Measurements from ENCODE around the gene BTBD7. TPM values are rescaled to one million over a fixed set of nuclear protein-coding genes. Genes with fewer than 3 reads are reported as not detected.

Gene BTBD7
- total RNA-seq, 1 donor from 2014 or later = 43.5 TPM

- DNase-seq (ENCODE audit: low spot score) = no peak
- Mint-ChIP-seq H3K4me1 (ENCODE audit: low read depth) (peaks cover 17% of the 10 kb centered on the region), H3K4me3 (ENCODE audit: unreplicated experiment) (no peak overlapping the region), H3K27ac (ENCODE audit: unreplicated experiment) (no peak overlapping the region), H3K9me3 (ENCODE audit: low read depth) (no peaks in the 10 kb centered on the region), H3K36me3 (ENCODE audit: low read depth) (peaks cover 4% of the 10 kb centered on the region), H3K27me3 (ENCODE audit: low read depth) (no peaks in the 10 kb centered on the region)
- TF ChIP-seq, protein P1, sequence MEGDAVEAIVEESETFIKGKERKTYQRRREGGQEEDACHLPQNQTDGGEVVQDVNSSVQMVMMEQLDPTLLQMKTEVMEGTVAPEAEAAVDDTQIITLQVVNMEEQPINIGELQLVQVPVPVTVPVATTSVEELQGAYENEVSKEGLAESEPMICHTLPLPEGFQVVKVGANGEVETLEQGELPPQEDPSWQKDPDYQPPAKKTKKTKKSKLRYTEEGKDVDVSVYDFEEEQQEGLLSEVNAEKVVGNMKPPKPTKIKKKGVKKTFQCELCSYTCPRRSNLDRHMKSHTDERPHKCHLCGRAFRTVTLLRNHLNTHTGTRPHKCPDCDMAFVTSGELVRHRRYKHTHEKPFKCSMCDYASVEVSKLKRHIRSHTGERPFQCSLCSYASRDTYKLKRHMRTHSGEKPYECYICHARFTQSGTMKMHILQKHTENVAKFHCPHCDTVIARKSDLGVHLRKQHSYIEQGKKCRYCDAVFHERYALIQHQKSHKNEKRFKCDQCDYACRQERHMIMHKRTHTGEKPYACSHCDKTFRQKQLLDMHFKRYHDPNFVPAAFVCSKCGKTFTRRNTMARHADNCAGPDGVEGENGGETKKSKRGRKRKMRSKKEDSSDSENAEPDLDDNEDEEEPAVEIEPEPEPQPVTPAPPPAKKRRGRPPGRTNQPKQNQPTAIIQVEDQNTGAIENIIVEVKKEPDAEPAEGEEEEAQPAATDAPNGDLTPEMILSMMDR (IDR thresholded peaks at IDR 0.05) = no peak
These were observed 58.6 kb downstream of the BTBD7 start for GRCh38 chr14:93274055-93274806.

DNA sequence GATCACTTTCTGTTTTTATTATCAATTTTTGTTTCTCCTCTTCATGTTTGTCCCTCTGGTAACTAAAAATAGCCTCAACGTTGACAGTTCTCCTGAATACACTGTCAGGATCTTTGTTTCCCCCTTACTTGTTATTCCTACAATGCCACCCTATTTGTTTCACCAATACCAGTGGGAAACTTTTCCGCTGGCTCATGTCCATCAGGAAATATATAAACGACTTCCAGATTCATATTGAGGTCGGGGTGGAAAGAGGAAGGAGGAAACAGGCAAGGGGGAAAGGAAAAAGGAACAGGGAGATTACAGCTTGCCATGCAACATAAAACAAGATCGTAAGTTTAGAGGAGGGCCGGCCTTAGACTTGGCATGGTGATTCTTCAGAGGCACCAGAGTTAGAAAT, 61.7 kb downstream of the BTBD7 start:
- no peak overlapping the region for H3K4me3 Mint-ChIP-seq (ENCODE audit: unreplicated experiment)
- H3K27me3 Mint-ChIP-seq (ENCODE audit: low read depth) = no peaks in the 10 kb centered on the region

DNA sequence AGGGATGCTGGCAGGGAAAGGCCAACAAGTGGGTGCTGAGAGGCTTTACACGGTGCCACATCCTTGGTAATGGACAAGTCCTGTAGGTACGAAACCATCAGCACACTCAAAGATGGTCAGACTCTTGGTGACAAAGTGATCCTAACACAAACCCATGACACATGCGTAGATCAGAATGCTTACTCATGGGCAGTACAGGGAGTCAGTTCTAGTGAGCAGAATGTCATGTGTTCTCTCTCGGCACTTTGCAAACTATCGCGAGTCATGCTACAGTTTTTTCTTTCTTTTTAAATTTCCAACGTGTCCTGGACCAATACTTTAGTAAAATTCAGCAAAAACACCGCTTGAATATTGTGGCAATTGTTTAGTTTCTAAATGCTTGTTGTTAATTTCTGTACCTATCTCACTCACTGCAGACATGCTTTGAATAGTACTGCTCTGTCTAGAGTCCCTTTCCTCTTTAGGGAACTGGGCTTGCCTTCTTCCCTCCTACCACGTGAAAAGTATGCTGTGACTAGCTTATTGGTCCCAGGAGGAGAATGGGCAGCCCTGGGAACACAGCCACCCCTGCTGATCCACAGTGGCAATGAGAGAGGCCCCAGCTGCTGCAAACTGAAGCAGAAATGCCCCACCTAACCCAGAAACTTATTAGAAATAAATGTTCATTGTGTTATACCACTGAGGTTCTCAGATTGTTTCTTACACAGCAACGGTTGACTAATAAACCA, 63.3 kb downstream of the BTBD7 start:
- no peak overlapping the region for H3K4me3 Mint-ChIP-seq (ENCODE audit: unreplicated experiment)
- H3K36me3 Mint-ChIP-seq (ENCODE audit: low read depth) = peaks cover 3% of the 10 kb centered on the region
- peaks cover 15% of the 10 kb centered on the region for H3K4me1 Mint-ChIP-seq (ENCODE audit: low read depth)
- no peak for DNase-seq (ENCODE audit: low spot score)
- TF ChIP-seq, protein P1 (IDR thresholded peaks at IDR 0.05) = no peak
- no peaks in the 10 kb centered on the region for H3K27me3 Mint-ChIP-seq (ENCODE audit: low read depth)
- peak overlapping the region; percentile 78 for H3K27ac Mint-ChIP-seq (ENCODE audit: unreplicated experiment)
- no peaks in the 10 kb centered on the region for H3K9me3 Mint-ChIP-seq (ENCODE audit: low read depth)

More for the DNA sequence above, 61.7 kb downstream of the BTBD7 start:
- Mint-ChIP-seq H3K36me3 (ENCODE audit: low read depth) (peaks cover 3% of the 10 kb centered on the region), H3K4me1 (ENCODE audit: low read depth) (peaks cover 15% of the 10 kb centered on the region), H3K27ac (ENCODE audit: unreplicated experiment) (no peak overlapping the region), H3K9me3 (ENCODE audit: low read depth) (no peaks in the 10 kb centered on the region)
- TF ChIP-seq, protein P1 (IDR thresholded peaks at IDR 0.05) = no peak
- DNase-seq (ENCODE audit: low spot score) = no peak

DNA sequence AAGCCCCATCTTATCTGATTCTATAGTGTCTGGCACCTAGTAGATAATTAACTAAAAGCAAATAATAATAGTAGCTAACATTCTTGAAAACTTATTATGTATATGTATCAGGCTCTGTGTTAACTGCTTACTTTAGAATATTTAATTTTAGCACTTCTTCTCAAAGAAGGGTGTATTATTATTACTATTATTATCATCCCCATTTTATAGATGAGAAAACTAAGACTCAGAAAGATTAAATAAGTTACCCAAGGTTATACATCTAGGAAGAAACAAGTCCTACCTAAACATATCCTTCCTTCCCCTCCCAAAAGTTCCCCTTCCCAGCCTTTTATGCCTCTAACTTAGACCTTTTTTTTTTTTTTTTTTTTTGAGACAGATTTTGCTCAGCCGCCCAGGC, 64.4 kb downstream of the BTBD7 start:
- Mint-ChIP-seq H3K36me3 (ENCODE audit: low read depth) (peaks cover 3% of the 10 kb centered on the region), H3K4me1 (ENCODE audit: low read depth) (peaks cover 15% of the 10 kb centered on the region)
- TF ChIP-seq, protein P1 (IDR thresholded peaks at IDR 0.05) = no peak

DNA sequence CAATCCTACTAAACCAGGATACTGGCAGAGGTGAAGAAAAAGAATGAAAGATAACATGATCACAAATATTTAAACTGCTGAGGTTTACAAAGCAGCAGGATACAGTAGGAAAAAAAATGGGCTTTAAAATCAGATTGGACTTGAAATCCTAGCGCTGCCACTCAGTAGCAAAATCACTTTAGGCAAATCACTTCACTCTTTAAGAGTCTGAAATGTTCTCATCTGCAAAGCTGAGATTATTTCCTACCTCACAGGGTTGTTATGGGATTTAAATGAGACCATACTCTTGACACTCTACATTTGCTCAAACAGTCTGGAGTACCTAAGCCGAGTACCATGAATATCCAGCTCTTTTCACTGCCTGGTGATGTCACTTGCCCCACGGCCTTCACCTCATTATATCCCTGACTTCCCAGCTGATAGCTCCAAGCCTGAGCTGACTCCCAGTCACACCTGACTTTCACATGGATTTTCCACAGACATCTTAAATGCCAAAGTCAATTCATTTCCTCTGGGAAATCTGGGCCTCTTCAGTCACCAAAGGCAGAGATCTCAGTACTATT, 65.6 kb downstream of the BTBD7 start:
- H3K4me1 Mint-ChIP-seq (ENCODE audit: low read depth) = peaks cover 15% of the 10 kb centered on the region
- no peak for DNase-seq (ENCODE audit: low spot score)
- H3K36me3 Mint-ChIP-seq (ENCODE audit: low read depth) = peaks cover under 1% of the 10 kb centered on the region
- H3K27me3 Mint-ChIP-seq (ENCODE audit: low read depth) = no peaks in the 10 kb centered on the region
- no peak overlapping the region for H3K4me3 Mint-ChIP-seq (ENCODE audit: unreplicated experiment)
- H3K9me3 Mint-ChIP-seq (ENCODE audit: low read depth) = no peaks in the 10 kb centered on the region
- peak overlapping the region; percentile 56 for H3K27ac Mint-ChIP-seq (ENCODE audit: unreplicated experiment)
- TF ChIP-seq, protein P1 (IDR thresholded peaks at IDR 0.05) = no peak

More for the DNA sequence above, 64.4 kb downstream of the BTBD7 start:
- H3K4me3 Mint-ChIP-seq (ENCODE audit: unreplicated experiment) = no peak overlapping the region
- no peaks in the 10 kb centered on the region for H3K27me3 Mint-ChIP-seq (ENCODE audit: low read depth)
- DNase-seq (ENCODE audit: low spot score) = no peak
- H3K27ac Mint-ChIP-seq (ENCODE audit: unreplicated experiment) = peak overlapping the region; percentile 46
- no peaks in the 10 kb centered on the region for H3K9me3 Mint-ChIP-seq (ENCODE audit: low read depth)

All from chondrocyte (in vitro differentiated cells).